Calu3 (cell line): ENCODE data around the gene ADM5. TPM values are rescaled to one million over a fixed set of nuclear protein-coding genes. Genes with fewer than 3 reads are reported as not detected.
A peak's percentile ranks its signal among the peaks of the same experiment; 100 is the strongest.

Experiments
- Bru-seq: library from RNA; stranded (reverse); fragments of 400-500 nt; gene quantifications from one replicate; lab custom pipeline; 2021; lab: Mats Ljungman, UMichigan
- BruChase-seq, 2 experiments: library from RNA; stranded (reverse); fragments of 400-500 nt; gene quantifications; one replicate each; lab custom pipeline; 2021; lab: Mats Ljungman, UMichigan
- BruUV-seq: library from RNA; stranded (reverse); fragments of 400-500 nt; replicated peaks from 2 replicates; lab custom pipeline; 2021; lab: Mats Ljungman, UMichigan
- CTCF ChIA-PET: fragments of 300-600 bp; sonication (Branson Sonifier 250); formaldehyde crosslinking; loops from one replicate; lab custom pipeline; 2022; ENCODE audit warnings: antibody characterized with exemption; lab: Charles Lee
- DNase-seq: peaks from one replicate; pipeline ENCODE4 v3.0.0; 2022
- H3K27ac Mint-ChIP-seq: one replicate; pipeline ENCODE4 v1.8.0; 2022; ENCODE audit warnings: mixed read lengths; ENCODE audit not compliant: unreplicated experiment
- H3K27me3 Mint-ChIP-seq: one replicate; pipeline ENCODE4 v1.8.0; 2022; ENCODE audit warnings: mixed read lengths; ENCODE audit not compliant: unreplicated experiment
- H3K36me3 Mint-ChIP-seq: one replicate; pipeline ENCODE4 v1.8.0; 2022; ENCODE audit warnings: mild to moderate bottlenecking, moderate library complexity, mixed read lengths; ENCODE audit not compliant: insufficient read depth, unreplicated experiment
- H3K4me1 Mint-ChIP-seq: one replicate; pipeline ENCODE4 v1.8.0; 2022; ENCODE audit warnings: mild to moderate bottlenecking, low read depth, mixed read lengths; ENCODE audit not compliant: unreplicated experiment
- H3K4me3 Mint-ChIP-seq: one replicate; pipeline ENCODE4 v1.8.0; 2022; ENCODE audit warnings: mild to moderate bottlenecking, low read depth, moderate library complexity, mixed read lengths; ENCODE audit not compliant: unreplicated experiment
- H3K9me3 Mint-ChIP-seq: one replicate; pipeline ENCODE4 v1.8.0; 2022; ENCODE audit warnings: low read depth, mixed read lengths; ENCODE audit not compliant: unreplicated experiment
- CTCF ChIP-seq: fragments of 200-600 bp; IDR thresholded peaks from one replicate; pipeline ENCODE4 v1.8.0; 2022; ENCODE audit warnings: antibody characterized with exemption; ENCODE audit not compliant: unreplicated experiment
- intact Hi-C: fragments of 100-400 bp; cut with micrococcal nuclease; formaldehyde crosslinking; loops from one replicate; pipeline ENCODE4 v1.10.0; 2022; ENCODE audit not compliant: unreplicated experiment
- long read RNA-seq: library from polyadenylated mRNA; stranded (forward); transcript quantifications from one replicate; pipeline ENCODE4 v2.0.0, GENCODE V29; 2022
- total RNA-seq: library from RNA; stranded (reverse); gene quantifications from 2 replicates; pipeline ENCODE4 v1.2.3, GENCODE V29; 2022

ADM5 gene
- total RNA-seq (17.0 and 18.5 TPM in 2 replicates), Bru-seq, nascent RNA (percentile 76 among the genes with signal in this experiment), BruChase-seq, experiment 1, labeled RNA remaining after a 6-hour chase (percentile 92 among the genes with signal in this experiment), BruChase-seq, experiment 2, labeled RNA remaining after a 2-hour chase (percentile 94 among the genes with signal in this experiment)
- long read RNA-seq, transcript ADM5-201 (2 exons, 1,718 nt) = major isoform, 9 of 9 reads
- long read RNA-seq, partial matches to known transcripts = 0 of 9 reads
- long read RNA-seq, other reads (novel, unspliced or antisense) = 0 of 9 reads

- Mint-ChIP-seq H3K36me3 (peaks cover 79% of the 10 kb centered on the region), H3K4me3 (no peak within 1 kb of the TSS), H3K27ac (peak within 1 kb of the TSS; percentile 24), H3K27me3 (no peaks in the 10 kb centered on the region), H3K9me3 (no peaks in the 10 kb centered on the region), H3K4me1 (no peaks in the 10 kb centered on the region)
- intact Hi-C loops = no loop called here
- CTCF ChIA-PET = no interaction called here
- no peak for TF ChIP-seq CTCF
- BruUV-seq = no TSS peak
- DNase-seq = no peak
Measured at GRCh38 chr19:49689133-49690078, at the start of gene ADM5. Gene ADM5, plus strand, starts transcription at chr19:49689594. Its CDS starts 244 bp downstream, at chr19:49689838.

GRCh38 chr19:49640113-49640898 is 49.1 kb upstream of the ADM5 start, which contains the start of gene RRAS:
Gene RRAS, minus strand, starts transcription at chr19:49640143. Its CDS starts 45 bp downstream, at chr19:49640098.
- no peak for TF ChIP-seq CTCF
- Mint-ChIP-seq H3K9me3 (no peaks in the 10 kb centered on the region), H3K36me3 (peaks cover 90% of the 10 kb centered on the region), H3K4me1 (peaks cover 52% of the 10 kb centered on the region), H3K27me3 (no peaks in the 10 kb centered on the region), H3K4me3 (peak within 1 kb of the TSS; percentile 95), H3K27ac (peak within 1 kb of the TSS; percentile 100)
- CTCF ChIA-PET = interaction anchor here (0.5 to 1.9 kb wide), 12 partner anchors 24 to 126 kb away, joined by 3 to 22 read pairs (median 4); partner anchors contain the start of genes AP2A1, PRMT1 and PRR12
- peak; percentile 100 for DNase-seq
- intact Hi-C loops = loop anchor here (1.0 to 5.0 kb wide), 3 partner anchors 24 to 188 kb away; partner anchors contain the start of genes ALDH16A1, PIH1D1 and PRR12
- no TSS peak for BruUV-seq

- Mint-ChIP-seq H3K9me3 (no peaks in the 10 kb centered on the region), H3K4me1 (peaks cover 52% of the 10 kb centered on the region), H3K27ac (peak within 1 kb of the TSS; percentile 100), H3K27me3 (no peaks in the 10 kb centered on the region), H3K36me3 (peaks cover 90% of the 10 kb centered on the region), H3K4me3 (peak within 1 kb of the TSS; percentile 95)
- DNase-seq = peak; percentile 100
- intact Hi-C loops = loop anchor here (2.0 to 5.0 kb wide), 2 partner anchors 51 to 190 kb away; partner anchors contain the start of genes ALDH16A1, PIH1D1 and PRR12
- no peak for TF ChIP-seq CTCF
- no TSS peak for BruUV-seq
- CTCF ChIA-PET = interaction anchor here (0.6 to 1.2 kb wide), 6 partner anchors 33 to 55 kb away, joined by 3 to 7 read pairs (median 4); no protein-coding TSS in a partner anchor
Measured at GRCh38 chr19:49641688-49642491, 47.5 kb upstream of the ADM5 start, which contains the start of gene SCAF1. Gene SCAF1, plus strand, starts transcription at chr19:49642209. Its CDS starts 2,818 bp downstream, at chr19:49645027.
